CD14-positive monocyte (primary cell): ENCODE data around the gene SAMD4B. TPM values are rescaled to one million over a fixed set of nuclear protein-coding genes. Genes with fewer than 3 reads are reported as not detected.

Experiments
- DNase-seq, 3 donors: peaks; one replicate each; pipeline ENCODE4 v3.0.0-alpha.2; 2011 to 2022
- H2AFZ ChIP-seq: 2 replicates; pipeline ENCODE4 v1.6.0; 2012; ENCODE audit warnings: mild to moderate bottlenecking, low read depth, low read length, inconsistent platforms; ENCODE audit not compliant: insufficient read depth, poor library complexity, severe bottlenecking
- H3K27ac ChIP-seq, 2 donors: 1 replicate in 1 of 2; 2 replicates in 1 of 2; pipeline ENCODE4 v1.5.1; 2012 to 2013; ENCODE audit warnings: low read length in 2 of 2, control low read depth in 1 of 2, inconsistent platforms in 1 of 2, low read depth in 1 of 2, mild to moderate bottlenecking in 1 of 2
- H3K27me3 ChIP-seq, 2 donors: one replicate each; pipeline versions ENCODE4 v1.6.0 to v1.6.1; 2011 to 2013; ENCODE audit warnings: low read length in 2 of 2; ENCODE audit not compliant: control insufficient read depth in 2 of 2, insufficient read depth in 2 of 2
- H3K36me3 ChIP-seq, 2 donors: replicated peaks in 1 of 2; 1 replicate in 1 of 2; 2 replicates in 1 of 2; pipeline versions ENCODE4 v1.5.1 to v1.6.1; 2012 to 2013; ENCODE audit warnings: low read length in 2 of 2, control low read depth in 1 of 2, inconsistent platforms in 1 of 2, mild to moderate bottlenecking in 1 of 2; ENCODE audit not compliant: insufficient read depth in 2 of 2, control insufficient read depth in 1 of 2
- H3K4me1 ChIP-seq, 2 donors: 1 replicate in 1 of 2; 2 replicates in 1 of 2; pipeline versions ENCODE4 v1.5.1 to v1.6.1; 2012 to 2013; ENCODE audit warnings: low read length in 2 of 2, control low read depth in 1 of 2, inconsistent platforms in 1 of 2, mild to moderate bottlenecking in 1 of 2, moderate library complexity in 1 of 2; ENCODE audit not compliant: insufficient read depth in 2 of 2, control insufficient read depth in 1 of 2
- H3K4me2 ChIP-seq: replicated peaks from 2 replicates; pipeline ENCODE3; 2012; ENCODE audit warnings: low read length, moderate library complexity, mild to moderate bottlenecking; ENCODE audit not compliant: poor library complexity, severe bottlenecking; ENCODE audit errors: extremely low read depth
- H3K4me3 ChIP-seq, 3 experiments: fragments of 200-600 bp in 1 of 3; sonication (generic) in 1 of 3; replicated peaks in 1 of 3; 1 replicate in 2 of 3; 2 replicates in 1 of 3; pipeline ENCODE4 v1.5.1; 2011 to 2013; ENCODE audit warnings: low read length in 3 of 3, mild to moderate bottlenecking in 3 of 3, control low read depth in 2 of 3, low read depth in 2 of 3, inconsistent platforms in 1 of 3, moderate library complexity in 1 of 3
- H3K79me2 ChIP-seq: 2 replicates; pipeline ENCODE4 v1.6.0; 2012; ENCODE audit warnings: mild to moderate bottlenecking, control low read depth, inconsistent platforms, low read length, moderate library complexity; ENCODE audit not compliant: insufficient read depth
- H3K9ac ChIP-seq: 2 replicates; pipeline ENCODE4 v1.6.0; 2017; ENCODE audit warnings: low read length, mild to moderate bottlenecking; ENCODE audit not compliant: insufficient read depth, poor library complexity, severe bottlenecking
- H3K9me3 ChIP-seq, 2 donors: replicated peaks in 1 of 2; 1 replicate in 1 of 2; 2 replicates in 1 of 2; pipeline versions ENCODE4 v1.5.1 to v1.6.1; 2012 to 2013; ENCODE audit warnings: low read length in 2 of 2, control low read depth in 1 of 2; ENCODE audit not compliant: control insufficient read depth in 1 of 2, insufficient read depth in 1 of 2
- H4K20me1 ChIP-seq: 2 replicates; pipeline ENCODE4 v1.6.0; 2012; ENCODE audit warnings: mild to moderate bottlenecking, low read length, control low read depth, moderate library complexity; ENCODE audit not compliant: insufficient read depth
- H3K27ac Mint-ChIP-seq, 7 donors: one replicate each; pipeline ENCODE4 v1.8.0; 2020; ENCODE audit warnings: mild to moderate bottlenecking in 7 of 7, mixed read lengths in 7 of 7, moderate library complexity in 6 of 7, inconsistent platforms in 2 of 7
- H3K27me3 Mint-ChIP-seq, 3 donors: one replicate each; pipeline ENCODE4 v1.8.0; 2021 to 2022; ENCODE audit warnings: low read depth in 3 of 3, mild to moderate bottlenecking in 3 of 3, mixed read lengths in 3 of 3, moderate library complexity in 3 of 3, inconsistent platforms in 1 of 3
- H3K36me3 Mint-ChIP-seq, 2 donors: one replicate each; pipeline ENCODE4 v1.8.0; 2020; ENCODE audit warnings: mixed read lengths in 2 of 2, inconsistent platforms in 1 of 2, mild to moderate bottlenecking in 1 of 2
- H3K4me1 Mint-ChIP-seq: one replicate; pipeline ENCODE4 v1.8.0; 2020; ENCODE audit warnings: mild to moderate bottlenecking, mixed read lengths
- H3K4me3 Mint-ChIP-seq, 2 donors: one replicate each; pipeline ENCODE4 v1.8.0; 2020; ENCODE audit warnings: mild to moderate bottlenecking in 2 of 2, mixed read lengths in 2 of 2, moderate library complexity in 1 of 2
- H3K9me3 Mint-ChIP-seq, 7 donors: one replicate each; pipeline ENCODE4 v1.8.0; 2020 to 2022; ENCODE audit warnings: mixed read lengths in 7 of 7, mild to moderate bottlenecking in 6 of 7, moderate library complexity in 6 of 7, inconsistent platforms in 2 of 7
- WGBS: methylation state at CpG from one replicate; pipeline ENCODE4 v1.1.5; 2013; ENCODE audit warnings: missing lambda C conversion rate; ENCODE audit not compliant: insufficient coverage; 5-methylcytosine and 5-hydroxymethylcytosine counted together
- intact Hi-C, 2 donors: fragments of 100-400 bp; cut with micrococcal nuclease; formaldehyde crosslinking; loops; one replicate each; pipeline versions ENCODE4 v1.15.0 to v1.15.1; 2023
- polyA plus RNA-seq, 3 donors: library from polyadenylated mRNA; depleted of rRNA in 1 of 3; unstranded in 2 of 3; stranded (reverse) in 1 of 3; fragments of 300-500 nt in 2 of 3; fragments of >200 nt in 1 of 3; fragmentation: Illumina TruSeq in 2 of 3; gene quantifications; 1 replicate in 2 of 3; 2 replicates in 1 of 3; pipeline ENCODE4 v1.2.3, GENCODE V29; 2012 to 2021
- TF ChIP-seq, protein P1 (sequence below): fragments of 200-600 bp; IDR thresholded peaks from one replicate; pipeline ENCODE4 v1.8.0; 2022; ENCODE audit warnings: antibody characterized with exemption, mild to moderate bottlenecking

Gene SAMD4B
- polyA plus RNA-seq, 3 donors: 4.5 to 56.6 (median 5.6) TPM

- WGBS: 95% methylated on average over 4 of the region's 5 CpGs
- Histone ChIP-seq H3K4me3 (no peak overlapping the region), H3K27ac (peak overlapping the region in 1 of 2 donors; percentile 6), H3K27me3 (no peaks in the 10 kb centered on the region), H4K20me1 (peaks cover 22% of the 10 kb centered on the region), H3K4me2 (no peak overlapping the region), H3K79me2 (peaks cover 5% of the 10 kb centered on the region), H2AFZ (no peak overlapping the region), H3K36me3 (peaks cover 79 to 94% of the 10 kb centered on the region in 2 donors), H3K9ac (no peak overlapping the region), H3K4me1 (no peaks in the 10 kb centered on the region), H3K9me3 (no peaks in the 10 kb centered on the region)
- H3K4me3 Mint-ChIP-seq: no peak overlapping the region
- peaks cover 2% of the 10 kb centered on the region for H3K4me1 Mint-ChIP-seq
- H3K9me3 Mint-ChIP-seq: no peaks in the 10 kb centered on the region
- no peak for DNase-seq
- TF ChIP-seq, protein P1, sequence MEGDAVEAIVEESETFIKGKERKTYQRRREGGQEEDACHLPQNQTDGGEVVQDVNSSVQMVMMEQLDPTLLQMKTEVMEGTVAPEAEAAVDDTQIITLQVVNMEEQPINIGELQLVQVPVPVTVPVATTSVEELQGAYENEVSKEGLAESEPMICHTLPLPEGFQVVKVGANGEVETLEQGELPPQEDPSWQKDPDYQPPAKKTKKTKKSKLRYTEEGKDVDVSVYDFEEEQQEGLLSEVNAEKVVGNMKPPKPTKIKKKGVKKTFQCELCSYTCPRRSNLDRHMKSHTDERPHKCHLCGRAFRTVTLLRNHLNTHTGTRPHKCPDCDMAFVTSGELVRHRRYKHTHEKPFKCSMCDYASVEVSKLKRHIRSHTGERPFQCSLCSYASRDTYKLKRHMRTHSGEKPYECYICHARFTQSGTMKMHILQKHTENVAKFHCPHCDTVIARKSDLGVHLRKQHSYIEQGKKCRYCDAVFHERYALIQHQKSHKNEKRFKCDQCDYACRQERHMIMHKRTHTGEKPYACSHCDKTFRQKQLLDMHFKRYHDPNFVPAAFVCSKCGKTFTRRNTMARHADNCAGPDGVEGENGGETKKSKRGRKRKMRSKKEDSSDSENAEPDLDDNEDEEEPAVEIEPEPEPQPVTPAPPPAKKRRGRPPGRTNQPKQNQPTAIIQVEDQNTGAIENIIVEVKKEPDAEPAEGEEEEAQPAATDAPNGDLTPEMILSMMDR: no peak
- intact Hi-C loops: no loop called here
- peaks cover 0 to 3% (median 0%) of the 10 kb centered on the region in 3 donors for H3K27me3 Mint-ChIP-seq
- H3K36me3 Mint-ChIP-seq: peaks cover 73 to 92% of the 10 kb centered on the region in 2 donors
- peak overlapping the region in 1 of 7 donors; percentile 17 for H3K27ac Mint-ChIP-seq
Measured at GRCh38 chr19:39355253-39355652, 13.0 kb downstream of the SAMD4B start.

GRCh38 chr19:39356073-39356472 lies 13.9 kb downstream of the SAMD4B start:
- peaks cover 0 to 3% (median 0%) of the 10 kb centered on the region in 3 donors for H3K27me3 Mint-ChIP-seq
- Histone ChIP-seq H3K27me3 (no peaks in the 10 kb centered on the region), H3K4me3 (no peak overlapping the region), H3K4me1 (no peaks in the 10 kb centered on the region), H3K9me3 (no peaks in the 10 kb centered on the region), H2AFZ (no peak overlapping the region), H3K4me2 (no peak overlapping the region), H4K20me1 (peaks cover 19% of the 10 kb centered on the region), H3K9ac (no peak overlapping the region), H3K36me3 (peaks cover 87 to 97% of the 10 kb centered on the region in 2 donors), H3K27ac (no peak overlapping the region), H3K79me2 (peaks cover 2% of the 10 kb centered on the region)
- TF ChIP-seq, protein P1: no peak
- no peaks in the 10 kb centered on the region for H3K9me3 Mint-ChIP-seq
- peak overlapping the region in 1 of 7 donors; percentile 39 for H3K27ac Mint-ChIP-seq
- intact Hi-C loops: no loop called here
- H3K36me3 Mint-ChIP-seq: peaks cover 82 to 92% of the 10 kb centered on the region in 2 donors
- H3K4me3 Mint-ChIP-seq: no peak overlapping the region
- H3K4me1 Mint-ChIP-seq: peaks cover 2% of the 10 kb centered on the region
- no peak for DNase-seq
- WGBS: no CpG with 5 or more reads among the region's 3 CpGs
